GM18870 (cell line): ENCODE data around the gene FZD7.

Source experiments
- ATAC-seq: cut with Tn5 transposase; IDR thresholded peaks from one replicate; pipeline ENCODE4 v1.9.1; 2021; ENCODE audit warnings: moderate library complexity; ENCODE audit not compliant: unreplicated experiment

FZD7 gene

DNA sequence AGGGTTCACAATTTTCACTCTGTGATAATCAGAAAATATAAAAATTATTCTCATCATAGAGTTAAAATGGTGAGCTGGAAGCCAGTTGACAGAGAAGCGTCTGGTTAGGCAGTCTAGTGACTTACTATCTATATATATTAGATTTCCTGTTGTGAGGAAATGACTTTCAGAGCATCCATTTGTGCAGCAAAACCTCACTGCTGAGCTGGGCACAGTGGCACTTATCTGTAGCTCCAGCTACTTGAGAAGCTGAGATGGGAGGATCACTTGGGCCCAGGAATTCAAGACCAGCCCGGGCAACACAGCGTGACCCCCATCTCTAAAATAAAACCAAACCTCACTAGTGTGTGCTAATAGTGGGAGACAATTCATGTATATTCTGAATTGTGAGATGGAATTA is 32.2 kb downstream of the FZD7 start:
- ATAC-seq: no peak

DNA sequence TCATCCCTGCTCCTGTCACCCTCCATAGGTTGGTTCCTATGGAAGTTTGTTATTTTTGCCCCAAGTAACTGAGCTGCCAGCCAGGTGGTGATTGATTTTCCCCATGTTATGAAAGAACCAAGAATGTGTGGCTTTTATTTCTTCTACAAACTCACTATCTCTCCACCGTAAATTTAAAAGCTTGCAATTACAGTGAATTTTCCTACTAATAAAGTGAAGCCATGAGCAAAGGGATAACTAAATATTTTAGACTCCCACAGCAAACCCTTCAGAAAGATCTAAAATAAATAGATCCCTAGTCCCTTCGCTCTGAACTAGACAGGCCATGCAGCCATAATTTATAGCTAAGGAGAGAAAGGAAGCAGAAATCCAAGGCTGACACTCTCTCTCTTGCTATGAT is 33.2 kb downstream of the FZD7 start:
- no peak for ATAC-seq

DNA sequence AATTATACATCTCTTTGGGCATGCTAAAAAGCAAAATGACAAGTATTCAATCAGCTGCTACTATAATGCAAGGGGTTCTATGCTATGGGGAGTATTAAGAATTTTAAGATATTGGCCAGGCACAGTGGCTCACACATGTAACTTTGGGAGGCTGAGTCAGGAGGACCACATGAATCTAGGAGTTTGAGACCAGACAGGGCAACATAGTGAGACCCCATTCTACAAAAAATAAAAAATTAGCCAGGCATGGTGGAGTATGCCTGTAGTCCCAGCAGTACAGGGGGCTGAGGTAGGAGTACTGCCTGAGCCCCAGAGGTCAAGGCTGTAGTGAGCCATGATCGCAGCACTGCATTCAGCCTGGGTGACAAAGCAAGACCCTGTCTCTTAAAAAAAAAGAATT is 33.9 kb downstream of the FZD7 start:
- ATAC-seq: no peak

DNA sequence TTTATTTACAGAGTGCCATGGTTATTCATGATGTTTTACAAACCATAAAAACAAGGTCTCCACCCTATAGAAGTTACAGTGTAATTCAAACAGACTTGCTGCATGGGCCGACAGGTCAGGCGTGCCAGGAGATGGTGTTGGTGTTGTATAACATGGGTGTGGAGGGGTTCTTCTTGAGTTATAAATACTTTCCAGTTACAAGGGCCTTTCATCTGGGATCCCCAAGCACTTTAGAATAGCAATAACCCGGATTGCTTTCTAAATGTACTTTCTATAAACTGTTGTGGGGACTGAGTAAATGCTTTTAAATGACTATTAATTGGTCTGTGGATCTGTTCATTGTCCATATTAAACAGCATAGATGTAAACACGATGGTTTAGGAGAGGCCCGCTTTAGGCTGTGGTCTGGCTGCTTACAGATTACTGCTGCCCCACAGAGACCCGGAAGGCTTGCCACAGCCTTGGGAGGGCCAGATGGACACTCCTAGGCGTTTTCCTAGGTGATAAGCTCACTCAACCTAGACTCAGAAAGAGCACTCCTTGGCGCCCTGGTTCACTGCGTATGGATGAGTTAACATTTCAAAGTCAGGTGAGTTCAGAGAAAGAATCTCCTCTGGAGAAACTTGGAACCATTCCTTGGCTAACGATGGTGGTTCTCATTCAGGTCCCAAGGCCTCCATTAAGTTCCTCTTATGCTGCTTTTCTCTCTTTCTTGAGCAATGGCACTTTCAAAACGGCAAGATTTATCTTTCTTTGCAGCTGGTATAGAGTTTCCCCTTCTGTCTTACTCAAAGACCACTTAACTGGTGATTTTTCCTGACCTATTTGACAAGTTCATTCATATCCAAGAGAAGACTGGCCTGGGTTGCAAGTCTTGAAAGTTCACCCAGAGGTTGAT is 35.8 kb downstream of the FZD7 start:
- no peak for ATAC-seq

DNA sequence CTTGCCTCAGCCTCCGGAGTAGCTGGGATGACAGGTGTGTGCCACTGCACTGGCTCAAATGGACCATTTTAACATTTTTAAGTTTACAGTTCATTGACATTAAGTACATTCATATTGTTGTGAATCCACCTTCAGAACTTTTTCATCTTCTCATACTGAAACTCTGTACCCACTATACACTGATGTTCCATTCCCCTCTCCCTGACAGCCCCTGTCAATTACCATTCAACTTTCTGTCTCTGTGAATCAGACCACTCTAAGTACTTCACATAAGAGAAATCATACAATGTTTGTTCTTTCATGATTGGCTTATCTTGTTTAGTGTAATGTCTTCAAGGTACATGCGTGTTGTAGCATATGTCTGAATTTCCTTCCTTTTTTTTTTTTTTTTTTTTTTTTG is 37.5 kb downstream of the FZD7 start:
- ATAC-seq: no peak

DNA sequence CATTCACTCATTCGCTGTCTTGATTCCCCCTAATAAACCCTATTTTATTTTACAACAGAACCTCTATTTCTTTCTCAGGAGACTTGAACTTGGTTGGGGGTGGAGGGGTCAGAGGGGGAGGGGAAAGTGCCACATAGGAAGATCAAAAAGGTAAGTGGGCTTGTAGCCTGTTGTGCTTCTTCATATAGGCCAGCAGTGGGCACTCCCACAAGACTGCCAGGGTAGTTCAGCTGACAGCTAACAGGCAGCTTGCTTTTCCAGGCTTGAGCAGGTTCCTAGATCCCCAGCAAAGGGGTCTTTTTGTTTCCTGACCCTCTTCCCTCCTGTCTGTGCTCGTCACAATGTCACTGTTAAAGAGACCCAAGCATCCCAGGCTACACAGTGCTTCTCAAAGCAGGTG is 38.6 kb downstream of the FZD7 start:
- ATAC-seq: no peak

DNA sequence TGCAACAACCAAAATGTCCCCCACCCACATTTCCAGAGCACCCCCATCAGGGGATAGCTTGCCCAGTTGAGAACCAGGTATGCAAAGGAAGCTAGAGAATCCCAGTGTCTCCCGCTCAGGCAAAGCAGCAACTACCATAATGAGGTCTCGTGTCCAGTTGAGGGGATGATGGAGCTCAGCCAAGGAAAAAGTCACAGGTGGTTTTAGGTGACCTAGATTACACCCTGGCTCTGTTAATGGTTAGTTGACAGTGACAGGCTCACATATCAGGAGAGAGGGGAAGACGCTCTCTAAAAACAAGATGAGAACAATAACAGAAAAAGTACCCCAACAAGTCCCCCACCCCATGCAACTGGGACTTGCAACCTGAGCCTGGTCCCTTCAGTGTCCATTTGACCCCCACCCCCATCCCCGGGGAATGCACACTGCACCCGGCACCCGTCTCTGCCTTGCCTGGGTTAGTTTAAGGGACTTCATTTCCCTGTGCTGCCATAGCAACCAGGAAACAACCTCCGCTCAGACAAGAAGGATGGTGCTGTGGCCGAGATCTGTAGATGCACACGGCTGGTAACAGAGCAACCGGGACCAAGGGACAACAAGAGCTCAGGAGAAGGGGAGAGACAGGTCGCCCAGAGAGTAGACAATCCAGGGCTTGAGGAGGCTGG is 39.2 kb downstream of the FZD7 start, which contains the start of gene KIAA2012:
Gene KIAA2012, plus strand, starts transcription at position 519 of the 665 bp plus-strand sequence. CDS start 373 bp downstream, outside the sequence.
- no peak for ATAC-seq

DNA sequence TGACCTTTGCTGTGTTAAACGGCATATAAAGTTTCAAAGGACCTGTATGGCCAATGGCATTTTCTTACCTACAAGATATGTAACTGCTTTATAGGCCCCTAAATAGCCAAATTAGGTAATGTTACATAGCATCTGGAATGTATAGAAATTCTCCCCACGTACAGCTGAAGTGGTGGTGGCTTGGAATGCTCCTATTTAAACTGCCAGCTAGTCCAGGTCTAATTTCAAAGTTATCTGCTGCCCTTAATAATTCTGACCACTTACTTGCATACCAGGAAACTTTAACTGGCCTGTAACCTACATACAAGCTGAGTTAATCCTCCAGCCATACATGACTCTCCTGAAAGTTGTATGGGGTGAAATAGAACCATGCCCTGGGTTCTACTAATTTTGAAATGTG is 40.7 kb downstream of the FZD7 start:
- no peak for ATAC-seq

DNA sequence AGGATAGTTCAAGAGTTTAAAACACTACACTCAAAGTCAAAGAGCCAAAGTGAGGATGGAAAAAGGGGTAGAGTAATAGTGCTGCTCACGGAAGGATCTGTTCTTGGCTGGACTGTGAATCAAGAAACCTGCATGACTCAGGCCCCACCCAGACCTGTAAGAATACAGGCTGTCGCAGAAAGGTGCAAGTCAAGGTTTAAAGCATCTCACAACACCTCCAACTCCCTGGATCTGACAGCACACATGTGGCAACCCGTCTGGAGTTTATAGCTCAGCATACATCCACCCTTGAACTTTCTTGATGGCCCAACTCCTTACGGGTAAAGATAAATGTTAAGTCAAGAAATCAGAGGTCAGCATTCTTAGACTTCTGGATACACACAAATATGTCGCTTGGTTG is 45.7 kb downstream of the FZD7 start:
- ATAC-seq: no peak

DNA sequence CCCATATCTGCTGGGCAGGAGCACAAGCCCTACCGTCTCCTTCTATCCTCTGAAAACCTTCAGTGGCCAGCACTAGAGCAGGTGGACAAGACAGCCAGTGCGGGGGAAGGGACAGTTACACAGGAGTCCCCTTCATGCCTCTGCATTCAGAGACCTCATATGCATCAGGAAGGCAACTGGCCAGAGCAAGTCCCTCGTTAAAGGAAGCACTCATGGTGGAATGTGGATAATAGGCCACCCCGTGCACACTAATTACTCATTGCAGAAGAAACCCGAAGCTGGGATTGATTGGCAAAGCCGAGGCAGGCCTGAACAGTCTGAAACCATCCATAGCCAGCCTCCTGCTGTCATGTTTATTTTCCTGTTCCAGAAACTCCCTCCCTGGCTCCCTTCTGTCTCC is 50.6 kb downstream of the FZD7 start:
- no peak for ATAC-seq
